ELF-1 (cell line): Measurements from ENCODE around the gene RNF112.

ENCODE experiments used
- DNase-seq: peaks from one replicate; pipeline ENCODE4 v3.0.0-alpha.2; 2016; ENCODE audit warnings: low read depth, low spot score

The RNF112 gene, protein sequence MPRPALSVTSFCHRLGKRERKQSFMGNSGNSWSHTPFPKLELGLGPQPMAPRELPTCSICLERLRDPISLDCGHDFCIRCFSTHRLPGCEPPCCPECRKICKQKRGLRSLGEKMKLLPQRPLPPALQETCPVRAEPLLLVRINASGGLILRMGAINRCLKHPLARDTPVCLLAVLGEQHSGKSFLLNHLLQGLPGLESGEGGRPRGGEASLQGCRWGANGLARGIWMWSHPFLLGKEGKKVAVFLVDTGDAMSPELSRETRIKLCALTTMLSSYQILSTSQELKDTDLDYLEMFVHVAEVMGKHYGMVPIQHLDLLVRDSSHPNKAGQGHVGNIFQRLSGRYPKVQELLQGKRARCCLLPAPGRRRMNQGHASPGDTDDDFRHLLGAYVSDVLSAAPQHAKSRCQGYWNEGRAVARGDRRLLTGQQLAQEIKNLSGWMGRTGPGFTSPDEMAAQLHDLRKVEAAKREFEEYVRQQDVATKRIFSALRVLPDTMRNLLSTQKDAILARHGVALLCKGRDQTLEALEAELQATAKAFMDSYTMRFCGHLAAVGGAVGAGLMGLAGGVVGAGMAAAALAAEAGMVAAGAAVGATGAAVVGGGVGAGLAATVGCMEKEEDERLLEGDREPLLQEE

DNA sequence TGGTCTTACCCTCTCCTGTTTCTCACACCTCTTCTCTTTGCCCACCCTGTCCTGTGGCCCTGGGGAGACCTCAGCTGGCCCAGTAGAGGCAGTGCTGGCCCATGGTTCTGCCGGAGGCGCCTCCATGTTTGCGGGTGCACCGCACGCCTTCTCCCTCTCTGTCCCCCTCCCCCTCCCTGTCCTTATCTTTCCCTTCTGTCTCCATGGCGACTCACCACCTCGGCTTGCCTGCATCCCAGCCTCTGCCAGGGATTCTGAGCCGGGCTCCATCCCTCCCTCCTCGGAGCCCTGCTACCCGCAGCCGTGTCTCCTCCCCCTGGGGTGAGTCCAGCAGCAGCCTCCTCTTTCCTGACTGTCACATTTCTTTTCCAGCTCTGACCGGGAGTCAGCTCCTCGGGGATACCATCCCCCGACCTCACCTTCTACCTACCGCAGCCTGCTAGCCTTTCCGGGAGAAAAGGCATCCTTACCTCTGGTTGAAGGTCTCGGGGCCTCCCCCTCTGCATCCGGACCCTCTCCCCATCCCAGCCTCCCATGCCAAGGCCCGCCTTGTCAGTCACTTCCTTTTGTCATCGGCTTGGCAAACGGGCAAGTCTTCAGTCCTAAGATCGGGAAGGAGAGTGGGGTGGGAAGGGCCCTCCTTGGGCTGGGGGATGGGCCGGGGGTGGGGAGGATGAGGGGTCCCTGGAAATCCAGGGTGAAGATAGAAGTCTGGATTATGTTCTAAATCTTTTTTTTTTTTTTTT lies at the start of gene RNF112:
TSS of gene RNF112 (plus strand) at position 358 of the 746 bp plus-strand sequence. CDS start at position 535, 177 bp downstream.
- no peak for DNase-seq

DNA sequence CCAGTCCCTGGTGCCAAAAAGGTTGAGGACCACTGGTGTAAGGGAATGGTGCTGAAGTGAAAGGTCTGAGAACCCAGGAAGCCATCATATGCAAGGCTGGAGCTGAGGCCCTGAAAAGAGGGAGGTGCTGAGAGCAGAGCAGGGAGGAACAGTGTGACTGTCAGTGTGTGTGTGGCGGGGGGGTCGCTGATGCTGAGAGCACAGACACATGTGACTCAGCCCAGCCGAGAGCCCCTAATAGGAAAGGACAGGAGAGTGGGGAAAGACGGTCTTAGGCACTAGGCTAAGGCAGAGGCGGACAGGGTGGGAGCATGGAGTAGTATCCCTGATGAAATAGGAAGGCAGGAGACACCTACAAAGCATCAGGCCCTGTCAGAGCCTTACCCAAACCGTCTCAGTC lies 49.7 kb upstream of the RNF112 start:
- no peak for DNase-seq

DNA sequence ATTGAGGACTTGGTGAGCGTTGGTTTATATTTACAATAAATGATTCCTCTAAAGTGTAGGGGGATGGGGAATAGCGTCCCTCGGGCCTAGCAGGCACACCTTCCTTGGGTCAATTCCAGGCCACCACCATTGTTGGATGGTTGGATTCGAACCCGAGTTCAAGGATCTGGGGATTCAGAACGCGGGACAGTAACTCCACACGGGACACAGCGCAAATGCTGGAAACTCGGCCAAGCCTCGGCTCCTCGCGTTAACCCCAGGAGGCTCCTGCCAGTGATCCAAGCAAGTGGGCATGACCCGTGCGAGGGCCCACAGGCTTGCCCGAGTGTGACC lies 49.1 kb upstream of the RNF112 start:
- DNase-seq = no peak

DNA sequence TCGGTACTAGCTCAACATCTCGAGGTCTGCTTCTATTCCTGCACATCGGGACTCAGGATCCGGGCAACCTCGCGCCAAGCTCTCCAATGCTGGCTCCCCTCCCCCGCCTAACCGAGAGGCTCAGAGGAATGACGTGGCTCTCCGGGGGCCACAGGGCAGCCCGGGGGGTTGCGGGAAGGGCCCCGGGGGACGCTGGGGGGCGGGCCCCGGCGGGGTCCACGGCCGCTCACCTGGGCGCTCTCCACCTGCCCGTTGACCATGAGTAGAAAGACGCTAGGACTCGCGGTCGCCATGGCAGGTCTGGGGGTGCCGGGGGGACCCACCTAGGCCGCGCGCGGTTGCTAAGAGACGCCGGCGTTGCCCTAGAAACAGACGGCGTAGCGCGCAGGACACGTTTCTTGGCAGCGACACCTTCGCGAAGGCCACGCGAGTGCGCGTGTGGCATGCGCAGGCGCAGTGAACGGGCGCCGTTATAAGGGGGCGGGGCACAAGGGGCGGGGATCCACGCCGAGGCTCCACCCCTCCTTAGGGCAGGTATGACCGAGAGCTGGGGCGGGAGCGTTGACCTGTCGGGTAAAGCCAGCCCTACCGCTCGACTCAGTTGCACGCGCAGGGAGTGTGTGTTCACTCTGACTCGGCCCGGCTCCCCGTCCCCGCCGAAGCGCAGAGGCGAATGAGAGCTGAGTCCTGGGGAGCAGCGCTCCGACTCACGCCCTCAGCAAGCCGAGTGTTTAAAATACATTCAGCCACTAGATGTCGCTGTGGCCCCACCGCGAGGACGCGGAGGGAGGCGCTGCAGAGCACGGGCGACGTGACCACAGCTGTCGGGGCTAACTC lies 48.5 kb upstream of the RNF112 start, which contains the start of gene B9D1:
TSS of gene B9D1 (minus strand) at position 447 of the 837 bp plus-strand sequence. CDS start at position 293, 154 bp downstream.
- peak; percentile 96 for DNase-seq

DNA sequence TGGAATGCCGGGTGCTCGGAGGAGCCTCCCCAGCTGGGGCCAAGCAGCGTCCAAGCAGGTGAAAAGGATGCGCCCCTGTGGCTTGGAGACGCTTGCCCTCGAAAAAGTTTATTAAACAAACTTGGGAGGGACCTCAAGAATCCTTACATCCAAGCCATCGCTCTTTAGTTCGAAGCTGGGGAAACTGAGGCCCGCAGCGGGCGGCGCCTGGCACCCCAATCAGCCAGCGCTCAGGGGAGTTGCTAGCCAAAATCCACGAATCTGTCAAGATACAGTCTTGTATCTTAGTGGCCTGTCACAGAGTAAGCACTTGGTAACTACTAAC lies 48.0 kb upstream of the RNF112 start:
- DNase-seq = no peak

DNA sequence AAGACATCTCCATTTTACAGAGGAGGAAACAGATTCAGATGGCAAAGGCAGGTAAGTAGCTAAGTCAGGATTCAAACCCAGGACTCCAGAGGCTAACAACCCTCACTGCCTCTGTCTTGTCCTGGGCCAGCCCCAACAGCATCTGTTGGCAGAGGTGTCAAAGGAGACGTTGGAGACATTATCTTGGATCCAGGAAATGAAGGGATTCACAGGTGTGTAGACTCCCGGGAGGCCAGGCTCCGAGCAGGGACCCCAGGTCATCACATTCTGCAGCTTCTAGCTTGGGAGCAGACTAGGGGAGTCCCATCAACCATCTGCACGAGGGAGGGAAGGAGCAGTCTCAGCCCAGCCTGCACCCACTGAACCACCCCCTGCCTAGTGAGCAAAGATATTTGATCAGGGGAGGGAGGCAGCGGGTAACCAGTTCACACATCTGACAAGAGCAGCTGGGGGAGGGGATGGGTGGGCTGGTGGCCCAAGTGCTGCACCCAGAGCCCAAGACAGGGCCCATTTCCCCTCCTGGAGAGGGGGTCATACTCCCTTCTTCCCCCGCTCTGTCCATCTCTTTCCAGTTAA lies 47.5 kb upstream of the RNF112 start:
- DNase-seq = no peak

DNA sequence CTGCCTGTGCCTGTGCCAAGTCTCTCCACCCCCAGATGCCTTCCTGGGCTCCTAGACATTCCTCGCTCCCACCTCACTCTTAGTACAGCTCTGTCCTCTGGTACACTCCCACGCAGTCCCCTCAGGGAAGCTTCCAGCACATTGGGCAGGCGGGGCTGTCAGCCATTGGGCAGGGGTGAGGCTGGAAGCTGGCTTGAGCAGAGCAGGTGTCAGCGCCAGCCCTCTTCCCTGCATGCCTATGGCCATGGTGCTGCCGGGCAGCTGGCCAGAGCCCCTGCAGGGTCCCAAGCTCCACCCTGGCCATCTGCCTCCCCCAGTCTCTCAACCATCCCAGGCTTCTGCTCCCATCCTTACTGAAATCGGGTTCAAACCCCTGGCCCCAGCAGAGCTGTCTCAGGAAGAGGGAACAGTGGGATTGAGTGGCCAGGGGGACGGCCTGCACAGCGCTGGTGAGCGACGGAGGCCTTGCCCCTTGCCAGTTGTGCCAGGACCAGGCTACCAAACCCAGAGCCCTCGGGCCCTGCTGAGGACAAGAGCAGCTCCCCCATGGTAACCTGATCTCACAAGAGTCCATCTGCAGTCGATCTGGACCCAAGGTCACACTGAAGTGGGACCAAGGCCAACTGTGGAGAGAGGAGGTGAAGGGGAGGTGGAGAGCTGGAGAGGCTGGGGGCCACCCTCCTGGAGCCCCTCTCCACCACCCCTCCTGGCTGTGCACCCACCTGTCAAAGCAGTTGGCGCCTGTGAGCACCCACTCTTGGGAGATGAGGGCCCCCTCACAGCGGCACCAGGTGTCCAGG lies 46.1 kb upstream of the RNF112 start:
- no peak for DNase-seq

DNA sequence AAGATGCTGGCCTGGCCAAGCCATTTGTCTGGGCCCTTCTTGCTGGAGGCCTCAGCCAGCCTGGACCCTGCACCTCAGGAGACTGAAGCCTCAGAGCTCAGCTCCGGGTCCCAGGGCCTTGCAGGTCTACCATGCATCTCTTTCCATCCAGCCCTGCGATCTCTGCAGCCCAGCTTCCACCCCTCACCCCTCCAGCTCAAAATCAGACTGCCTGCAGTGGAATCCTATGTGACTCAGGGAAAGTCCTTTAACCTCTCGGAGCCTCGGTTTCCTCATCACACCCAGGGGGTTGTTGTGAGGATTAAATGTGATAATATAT lies 45.6 kb upstream of the RNF112 start:
- no peak for DNase-seq

DNA sequence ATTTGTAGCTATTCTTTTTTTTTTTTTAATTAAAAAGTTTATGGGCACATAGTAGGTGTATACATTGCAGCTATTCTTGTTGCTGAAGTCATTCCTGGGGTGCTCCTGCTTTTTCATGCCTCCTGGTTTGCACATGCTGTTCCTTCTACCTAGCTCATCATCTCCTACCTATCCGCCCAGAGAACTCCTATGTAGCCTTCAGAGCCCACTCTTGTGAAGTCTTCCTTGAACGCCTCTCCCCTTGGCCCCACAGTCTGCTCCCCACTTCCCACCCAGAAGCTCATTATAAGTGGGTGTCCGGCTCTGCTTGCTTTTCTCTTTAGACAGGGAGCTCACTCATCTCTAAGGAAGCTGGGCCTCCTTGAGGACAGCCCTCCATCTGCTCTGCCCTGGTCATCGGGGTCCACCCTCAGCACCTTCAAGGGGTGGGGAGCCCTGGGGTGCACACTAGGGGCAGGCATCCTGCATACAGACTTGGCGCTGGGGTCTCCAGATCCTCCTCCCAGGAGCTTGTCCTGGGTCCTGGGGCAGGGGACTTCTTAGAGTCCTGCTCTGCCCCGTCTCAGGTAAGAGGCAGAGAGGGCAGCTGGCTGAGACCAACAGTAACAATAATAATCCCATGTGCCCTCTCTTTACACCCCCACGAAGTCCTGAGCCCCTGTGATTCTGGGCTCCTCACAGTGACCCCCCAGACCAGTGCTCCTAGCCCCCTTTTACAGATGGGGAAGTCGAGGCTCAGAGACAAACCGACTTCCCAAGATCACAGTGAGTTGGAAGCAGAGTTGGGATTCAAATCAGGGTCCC lies 45.0 kb upstream of the RNF112 start:
- no peak for DNase-seq

DNA sequence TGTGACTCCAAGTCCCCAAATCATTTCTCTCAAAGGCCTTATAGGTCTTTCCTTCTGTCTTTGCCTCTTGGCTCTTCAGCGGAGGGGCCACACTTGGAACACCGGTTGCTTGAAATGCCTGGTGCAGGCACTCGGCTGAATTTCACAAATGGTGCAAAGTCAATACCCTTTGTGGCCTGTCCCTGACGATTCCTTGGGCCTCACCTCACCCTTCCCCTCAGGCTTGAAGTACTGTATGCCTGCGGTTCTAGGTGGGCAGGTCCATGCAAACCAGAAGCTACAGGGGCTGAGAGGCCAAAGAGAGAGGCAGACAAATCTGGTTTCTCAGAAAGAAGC lies 44.4 kb upstream of the RNF112 start:
- no peak for DNase-seq

DNA sequence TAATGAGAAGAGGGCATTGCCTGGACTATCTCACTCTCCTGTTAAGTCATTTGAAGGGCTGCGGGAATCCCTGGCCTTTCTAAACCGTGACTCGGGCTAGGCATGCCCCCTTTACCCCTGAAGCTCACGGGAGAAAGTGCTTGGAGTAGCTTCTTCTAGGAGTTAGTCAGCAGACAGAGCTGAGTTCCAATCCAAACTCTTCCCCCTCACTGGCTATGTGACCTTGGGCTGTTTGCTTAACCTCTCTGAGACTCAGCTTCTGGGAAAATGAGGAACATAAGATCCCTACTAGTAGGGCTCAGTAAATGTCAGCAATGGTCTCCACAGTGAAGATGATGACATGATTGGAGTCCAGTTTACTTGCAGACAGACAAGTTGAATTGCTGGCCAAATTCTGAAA lies 42.8 kb upstream of the RNF112 start:
- DNase-seq = no peak

DNA sequence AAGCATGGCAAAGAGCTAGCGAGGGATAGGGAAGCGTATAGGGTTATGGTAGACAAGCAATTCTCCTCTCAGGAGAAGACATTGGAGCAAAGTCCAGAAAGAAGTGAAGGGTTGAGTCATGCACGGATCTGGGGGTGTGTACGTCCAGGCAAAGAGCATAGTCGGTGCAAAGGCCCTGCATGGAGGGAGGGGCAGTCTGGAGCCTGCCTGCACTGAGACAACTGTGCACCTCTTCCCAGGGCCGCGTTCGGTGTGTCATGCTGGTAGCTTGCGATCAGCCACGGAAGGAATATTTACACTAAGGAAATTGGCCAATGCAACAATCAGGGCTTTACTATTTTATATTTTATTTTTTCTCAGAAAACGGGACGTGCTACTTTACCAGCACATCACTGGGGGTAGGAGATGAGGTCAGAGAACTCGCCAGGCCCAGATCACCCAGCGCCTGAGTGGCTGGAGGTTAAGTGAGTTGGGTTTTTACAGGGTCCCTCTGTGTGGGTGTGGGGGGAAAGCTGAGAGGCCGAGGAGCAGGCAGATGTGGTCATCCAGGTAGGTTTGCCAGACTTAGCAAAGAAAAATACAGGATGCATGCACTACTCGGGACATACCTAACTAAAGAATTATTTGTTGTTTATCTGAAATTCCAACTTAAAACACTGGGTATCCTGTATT lies 41.8 kb upstream of the RNF112 start:
- no peak for DNase-seq

DNA sequence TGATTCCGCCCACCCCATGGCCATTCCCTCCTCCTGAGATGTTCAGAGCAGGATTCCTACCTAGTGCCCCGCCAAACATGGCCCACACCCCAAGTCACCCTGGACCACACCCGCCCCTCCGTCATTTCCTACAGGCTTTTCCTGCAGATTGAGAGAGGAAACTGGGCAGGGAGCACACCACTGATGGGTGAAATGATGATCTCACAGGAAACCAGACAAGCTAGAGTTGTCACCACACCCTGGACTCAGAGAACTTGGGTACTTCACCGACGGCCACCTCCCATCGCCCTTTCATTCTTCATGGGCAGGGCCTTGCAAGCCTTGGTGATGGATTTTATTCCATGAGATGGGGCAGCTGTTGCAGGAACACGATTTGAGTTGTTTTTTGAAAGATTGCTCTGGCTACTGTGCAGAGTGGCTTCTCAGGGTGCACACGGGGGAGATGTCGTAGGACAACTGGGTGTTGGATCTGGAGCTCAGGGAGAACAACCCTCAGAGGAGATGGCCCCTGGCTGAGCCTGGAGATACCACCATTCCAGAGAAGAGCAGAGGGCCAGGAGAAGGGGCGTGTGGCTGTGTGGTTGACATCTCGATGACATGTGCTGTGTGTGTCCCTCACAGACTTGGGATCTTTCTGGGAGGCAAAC lies 41.1 kb upstream of the RNF112 start:
- no peak for DNase-seq

DNA sequence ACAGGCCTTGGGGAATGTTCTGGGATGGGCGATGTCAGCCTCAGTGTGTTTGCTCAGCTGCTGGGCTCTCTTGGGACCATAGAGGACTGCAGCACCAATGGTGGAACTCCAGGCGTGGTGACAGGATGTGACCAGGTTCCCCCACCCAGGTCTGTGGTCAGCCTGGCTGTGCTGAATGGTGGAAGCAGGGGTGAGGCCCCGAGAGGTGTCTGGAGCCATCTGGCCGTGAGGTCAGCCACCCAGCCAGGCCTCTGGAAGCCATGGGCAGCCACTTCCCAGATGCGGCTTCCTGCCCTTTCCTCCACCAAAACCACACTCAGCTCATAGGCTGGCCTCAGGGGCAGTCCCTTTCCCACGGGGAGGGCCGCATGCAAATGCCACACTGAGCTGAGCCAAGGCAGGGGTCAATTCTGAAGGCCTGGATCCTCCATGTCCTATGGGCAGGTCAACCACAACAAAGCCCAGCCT lies 40.5 kb upstream of the RNF112 start:
- DNase-seq = no peak

DNA sequence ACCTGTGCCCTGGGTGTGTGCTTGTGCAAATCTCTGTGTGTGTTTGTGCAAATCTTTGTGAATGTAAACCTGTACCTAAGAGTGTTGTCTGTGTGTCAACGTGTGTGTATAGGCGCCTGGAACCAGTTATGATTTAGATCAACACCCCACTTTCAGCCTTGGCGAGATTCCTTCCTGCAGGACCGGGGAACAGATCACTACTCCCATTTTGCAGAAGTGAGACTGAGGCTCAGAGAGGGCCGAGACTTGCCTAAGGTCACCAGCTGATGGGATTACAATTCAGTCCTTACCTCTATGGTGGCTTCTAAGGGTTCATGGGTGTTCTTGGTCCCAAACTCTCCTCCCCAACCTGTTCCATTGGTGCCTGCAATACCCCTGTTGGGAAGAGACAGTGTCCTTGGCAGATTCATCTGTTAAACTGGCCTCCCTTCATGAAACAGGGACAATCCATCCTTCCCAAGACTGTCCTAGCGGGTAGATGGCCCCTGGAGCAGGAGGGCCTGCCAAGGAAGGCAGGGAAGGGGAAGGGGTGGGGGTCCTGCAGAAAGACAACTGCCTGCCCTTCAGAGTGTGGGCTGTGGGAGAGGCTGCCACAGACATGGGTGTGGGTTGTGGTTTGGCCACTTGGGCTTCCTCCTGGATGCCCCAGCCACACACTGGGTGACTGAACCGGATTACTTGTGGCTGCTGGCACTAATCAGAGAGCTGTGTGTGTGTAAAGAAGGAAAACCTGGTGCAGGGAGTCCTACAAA lies 39.6 kb upstream of the RNF112 start:
- no peak for DNase-seq

DNA sequence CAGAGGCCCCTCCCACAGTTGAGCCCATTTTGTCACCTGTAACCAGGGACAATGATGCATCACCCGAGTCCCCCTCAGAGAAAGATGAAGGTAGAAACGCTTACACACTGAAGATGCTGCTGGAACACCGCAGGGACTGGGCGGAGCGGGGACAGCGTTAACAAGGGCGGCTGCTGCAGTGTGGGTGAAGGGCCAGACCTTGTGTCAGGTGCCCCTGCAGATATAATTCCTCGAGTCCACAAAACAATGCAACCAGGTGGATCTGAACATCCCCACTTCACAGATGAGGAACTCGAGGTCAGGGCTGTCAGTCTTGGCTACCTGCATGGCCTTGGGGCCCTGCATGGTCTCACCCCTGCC lies 39.0 kb upstream of the RNF112 start:
- DNase-seq = no peak

DNA sequence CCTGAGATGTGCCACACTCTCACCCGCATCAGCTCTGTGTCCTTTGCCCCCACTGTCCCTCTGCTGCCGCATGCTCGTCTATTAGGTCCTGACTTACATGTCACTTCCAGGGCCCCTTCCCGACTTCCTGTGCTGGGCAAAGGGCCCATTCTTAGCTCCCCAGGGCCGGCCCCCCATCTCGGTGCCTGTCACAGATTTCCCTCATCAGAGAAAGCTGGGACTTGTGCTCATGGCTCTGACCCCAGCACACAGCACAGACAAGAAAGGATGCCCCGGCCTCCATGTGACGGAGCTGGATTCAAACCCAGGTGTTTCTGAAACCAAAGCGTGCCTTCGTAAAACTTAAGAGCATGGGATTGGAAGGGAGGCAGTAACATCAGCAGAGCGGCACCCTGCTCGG lies 38.6 kb upstream of the RNF112 start:
- no peak for DNase-seq

DNA sequence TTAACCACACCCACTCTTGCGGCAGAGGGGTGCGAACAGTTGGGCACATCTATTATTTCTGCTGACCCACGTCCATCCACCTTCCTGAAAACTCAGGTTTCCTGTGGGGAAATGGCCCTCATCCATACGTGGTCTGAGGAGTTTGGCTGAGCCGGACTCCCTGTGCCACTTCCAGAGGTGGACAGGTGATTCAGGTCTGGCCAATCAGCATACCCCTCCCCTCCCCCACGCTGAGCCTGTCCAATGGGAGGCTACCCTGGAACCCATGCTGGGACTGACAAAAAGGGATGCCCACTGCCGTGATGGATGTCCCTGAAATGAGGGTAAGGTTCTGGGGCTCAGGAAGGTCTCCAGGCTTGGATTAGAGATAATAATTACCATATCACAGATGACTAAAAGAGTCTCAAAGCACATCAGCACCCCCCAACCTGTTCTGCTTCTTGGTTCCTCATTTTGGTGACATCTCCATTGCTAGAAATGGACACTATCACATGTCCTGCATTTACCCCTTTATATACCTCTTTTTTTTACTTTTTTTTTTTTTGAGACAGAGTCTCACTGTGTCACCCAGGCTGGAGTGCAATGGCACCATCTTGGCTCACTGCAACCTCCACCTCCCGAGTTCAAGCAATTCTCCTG lies 38.0 kb upstream of the RNF112 start:
- DNase-seq = no peak
